WTC11 (cell line): Measurements from ENCODE around the gene TMEM14C. TPM values are rescaled to one million over a fixed set of nuclear protein-coding genes. Genes with fewer than 3 reads are reported as not detected.

Experiments
- ATAC-seq: fragments of 200-7000 bp; cut with Tn5 transposase; 2 replicates; pipeline ENCODE4 v1.10.0; 2021; ENCODE audit warnings: mild to moderate bottlenecking, moderate library complexity
- CTCF ChIA-PET: fragments of 300-600 bp; sonication (Branson Sonifier 250); formaldehyde crosslinking; loops from one replicate; lab custom pipeline; 2021; ENCODE audit warnings: antibody characterized with exemption; lab: Charles Lee
- POLR2A ChIA-PET: fragments of 350-600 bp; sonication (Branson Sonifier 250); formaldehyde crosslinking; loops from one replicate; lab custom pipeline; 2021; ENCODE audit warnings: antibody characterized with exemption; lab: Charles Lee
- DNase-seq: peaks from one replicate; pipeline ENCODE4 v3.0.0; 2021; ENCODE audit warnings: low spot score
- H3K27ac Mint-ChIP-seq: 2 replicates; pipeline ENCODE4 v1.8.0; 2021; ENCODE audit warnings: mixed read lengths
- H3K27me3 Mint-ChIP-seq: 2 replicates; pipeline ENCODE4 v1.8.0; 2021; ENCODE audit warnings: low read depth, mild to moderate bottlenecking, moderate library complexity, mixed read lengths
- H3K36me3 Mint-ChIP-seq: 2 replicates; pipeline ENCODE4 v1.8.0; 2021; ENCODE audit warnings: mixed read lengths
- H3K4me1 Mint-ChIP-seq: 2 replicates; pipeline ENCODE4 v1.8.0; 2022; ENCODE audit warnings: mixed read lengths
- H3K4me3 Mint-ChIP-seq: 2 replicates; pipeline ENCODE4 v1.8.0; 2021; ENCODE audit warnings: mild to moderate bottlenecking, moderate library complexity, mixed read lengths
- H3K9me3 Mint-ChIP-seq: 2 replicates; pipeline ENCODE4 v1.8.0; 2021; ENCODE audit warnings: mixed read lengths
- ESRRA ChIP-seq: sonication (generic); formaldehyde crosslinking; IDR thresholded peaks from 2 replicates; pipeline ENCODE4 v1.8.1; 2022; ENCODE audit warnings: mild to moderate bottlenecking, missing genetic modification reagents, borderline replicate concordance
- ETV6 ChIP-seq: sonication (generic); formaldehyde crosslinking; IDR thresholded peaks from 2 replicates; pipeline ENCODE4 v1.8.1; 2022; ENCODE audit warnings: mild to moderate bottlenecking, missing genetic modification reagents
- FOXJ3 ChIP-seq: sonication (generic); formaldehyde crosslinking; IDR thresholded peaks from 2 replicates; pipeline ENCODE4 v1.9.0; 2021; ENCODE audit warnings: missing genetic modification reagents, mild to moderate bottlenecking, borderline replicate concordance
- FOXK1 ChIP-seq: sonication (generic); formaldehyde crosslinking; IDR thresholded peaks from 2 replicates; pipeline ENCODE4 v1.8.0; 2022; ENCODE audit warnings: mild to moderate bottlenecking, moderate library complexity, missing genetic modification reagents
- GABPB1 ChIP-seq: sonication (generic); formaldehyde crosslinking; IDR thresholded peaks from 2 replicates; pipeline ENCODE4 v1.8.1; 2023; ENCODE audit warnings: mild to moderate bottlenecking, missing genetic modification reagents
- GRHL2 ChIP-seq: fragments of 250-450 bp; sonication (Bioruptor Pico); IDR thresholded peaks from 2 replicates; pipeline ENCODE4 v1.8.0; 2022; ENCODE audit warnings: mild to moderate bottlenecking, moderate library complexity; ENCODE audit not compliant: insufficient replicate concordance, severe bottlenecking
- IRF2 ChIP-seq: sonication (generic); formaldehyde crosslinking; IDR thresholded peaks from 2 replicates; pipeline ENCODE4 v1.8.0; 2022; ENCODE audit warnings: low read depth, missing genetic modification reagents, borderline replicate concordance
- MYBL2 ChIP-seq: sonication (generic); formaldehyde crosslinking; IDR thresholded peaks from 2 replicates; pipeline ENCODE4 v1.8.1; 2023; ENCODE audit warnings: mild to moderate bottlenecking, moderate library complexity, missing genetic modification reagents
- SMAD4 ChIP-seq: sonication (generic); formaldehyde crosslinking; IDR thresholded peaks from 2 replicates; pipeline ENCODE4 v1.8.0; 2022; ENCODE audit warnings: mild to moderate bottlenecking, missing genetic modification reagents
- SP1 ChIP-seq: sonication (generic); formaldehyde crosslinking; conservative IDR thresholded peaks from 2 replicates; pipeline ENCODE4 v1.8.1; 2022; ENCODE audit warnings: missing genetic modification reagents
- TEAD4 ChIP-seq: sonication (generic); formaldehyde crosslinking; IDR thresholded peaks from 2 replicates; pipeline ENCODE4 v1.8.0; 2022; ENCODE audit warnings: mild to moderate bottlenecking, missing genetic modification reagents
- ZNF232 ChIP-seq: sonication (generic); formaldehyde crosslinking; IDR thresholded peaks from 2 replicates; pipeline ENCODE4 v1.8.0; 2022; ENCODE audit warnings: mild to moderate bottlenecking, missing genetic modification reagents
- ZNF263 ChIP-seq: sonication (generic); formaldehyde crosslinking; IDR thresholded peaks from 2 replicates; pipeline ENCODE4 v1.8.1; 2022; ENCODE audit warnings: low read depth, mild to moderate bottlenecking, moderate library complexity, missing genetic modification reagents
- ZNF425 ChIP-seq: fragments of 250-450 bp; sonication (Bioruptor Pico); conservative IDR thresholded peaks from 2 replicates; pipeline ENCODE4 v1.9.0; 2021; ENCODE audit warnings: mild to moderate bottlenecking
- ZNF671 ChIP-seq: fragments of 250-450 bp; sonication (Bioruptor Pico); IDR thresholded peaks from 2 replicates; pipeline ENCODE4 v1.8.0; 2021; ENCODE audit warnings: mild to moderate bottlenecking
- total RNA-seq: library from RNA; stranded (reverse); gene quantifications from 3 replicates; pipeline ENCODE4 v1.2.3, GENCODE V29; 2021
- TF ChIP-seq, protein P1 (sequence below): fragments of 250-450 bp; sonication (Bioruptor Pico); IDR thresholded peaks from 2 replicates; pipeline ENCODE4 v1.8.0; 2021; ENCODE audit warnings: mild to moderate bottlenecking
- TF ChIP-seq, protein P2 (sequence below): sonication (generic); formaldehyde crosslinking; IDR thresholded peaks from 2 replicates; pipeline ENCODE4 v1.8.0; 2023; ENCODE audit warnings: mild to moderate bottlenecking, missing genetic modification reagents
- TF ChIP-seq, protein P3 (sequence below): sonication (generic); formaldehyde crosslinking; IDR thresholded peaks from 2 replicates; pipeline ENCODE4 v1.8.1; 2022; ENCODE audit warnings: mild to moderate bottlenecking, moderate library complexity, missing genetic modification reagents
- TF ChIP-seq, protein P4 (sequence below): sonication (generic); formaldehyde crosslinking; IDR thresholded peaks from 2 replicates; pipeline ENCODE4 v1.8.0; 2022; ENCODE audit warnings: mild to moderate bottlenecking, missing genetic modification reagents
- TF ChIP-seq, protein P5 (sequence below): sonication (generic); formaldehyde crosslinking; IDR thresholded peaks from 2 replicates; pipeline ENCODE4 v1.8.1; 2022; ENCODE audit warnings: low read depth, mild to moderate bottlenecking, moderate library complexity, missing genetic modification reagents, borderline replicate concordance

TMEM14C gene
- total RNA-seq, 1 experiment from 2014 or later: 103 TPM

DNA sequence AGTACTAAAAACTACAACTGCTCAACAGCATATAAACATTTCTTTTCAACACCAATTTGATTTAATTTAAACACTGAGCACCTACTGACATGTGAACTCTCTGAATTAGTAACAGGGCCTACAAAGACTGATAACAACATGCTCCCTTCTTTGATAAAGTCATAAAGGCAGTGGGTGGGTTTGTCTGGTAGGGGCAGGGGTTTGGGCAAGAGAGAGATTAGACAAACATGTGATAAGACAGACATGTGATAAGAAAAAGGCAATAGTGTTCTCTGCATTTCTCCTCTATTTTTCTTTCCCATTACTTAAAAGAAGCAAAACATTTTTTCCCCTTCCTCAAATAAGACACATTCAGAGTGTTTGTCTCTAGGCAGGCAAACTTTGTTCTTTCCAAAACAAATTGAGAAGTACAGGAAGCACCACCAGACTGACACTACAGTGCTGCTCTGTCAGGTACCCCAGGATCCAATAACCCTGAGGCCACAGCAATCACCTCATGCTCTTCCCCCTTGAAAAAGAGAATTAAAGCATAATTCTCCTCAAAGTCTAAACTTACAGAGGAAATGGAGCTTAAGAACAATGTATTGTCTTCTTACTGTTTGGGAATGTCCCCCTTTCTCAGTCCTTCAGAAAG lies 40.4 kb upstream of the TMEM14C start (continued):
- TF ChIP-seq TEAD4 (CRISPR knock-in tag) (no peak), ESRRA (no peak)
- TF ChIP-seq, protein P1, sequence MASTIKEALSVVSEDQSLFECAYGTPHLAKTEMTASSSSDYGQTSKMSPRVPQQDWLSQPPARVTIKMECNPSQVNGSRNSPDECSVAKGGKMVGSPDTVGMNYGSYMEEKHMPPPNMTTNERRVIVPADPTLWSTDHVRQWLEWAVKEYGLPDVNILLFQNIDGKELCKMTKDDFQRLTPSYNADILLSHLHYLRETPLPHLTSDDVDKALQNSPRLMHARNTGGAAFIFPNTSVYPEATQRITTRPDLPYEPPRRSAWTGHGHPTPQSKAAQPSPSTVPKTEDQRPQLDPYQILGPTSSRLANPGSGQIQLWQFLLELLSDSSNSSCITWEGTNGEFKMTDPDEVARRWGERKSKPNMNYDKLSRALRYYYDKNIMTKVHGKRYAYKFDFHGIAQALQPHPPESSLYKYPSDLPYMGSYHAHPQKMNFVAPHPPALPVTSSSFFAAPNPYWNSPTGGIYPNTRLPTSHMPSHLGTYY (CRISPR knock-in tag): no peak

DNA sequence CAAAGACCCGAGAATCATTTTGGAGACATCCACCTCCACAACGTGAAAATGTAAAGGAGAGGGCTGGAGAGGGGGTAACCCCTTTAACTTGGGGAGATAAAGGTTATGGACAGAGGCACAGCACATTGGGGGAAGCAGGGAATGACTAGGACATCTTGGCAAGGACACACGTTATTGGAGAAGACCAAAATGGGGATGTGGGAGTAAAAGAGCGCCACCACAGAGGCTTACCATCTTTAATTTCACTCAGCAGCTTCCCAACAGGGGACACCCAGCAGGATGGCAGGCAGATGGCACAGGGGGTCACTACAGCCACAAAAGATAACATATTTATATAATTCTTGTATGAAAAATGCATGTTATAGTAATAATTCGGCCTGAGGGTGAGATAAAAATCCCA lies 38.3 kb upstream of the TMEM14C start:
- H3K36me3 Mint-ChIP-seq: no peaks in the 10 kb centered on the region
- H3K9me3 Mint-ChIP-seq: peaks cover 7% of the 10 kb centered on the region; the same call in 1 of the 2 replicates
- CTCF ChIA-PET: no interaction called here

More for the DNA sequence above, 38.3 kb upstream of the TMEM14C start:
- TF ChIP-seq GABPB1 (CRISPR knock-in tag) (no peak), FOXK1 (CRISPR knock-in tag) (no peak), GRHL2 (CRISPR knock-in tag) (no peak), TEAD4 (CRISPR knock-in tag) (no peak), ZNF671 (CRISPR knock-in tag) (no peak), FOXJ3 (no peak), ETV6 (CRISPR knock-in tag) (no peak), SMAD4 (CRISPR knock-in tag) (no peak), IRF2 (CRISPR knock-in tag) (no peak), SP1 (no peak), MYBL2 (CRISPR knock-in tag) (no peak), ZNF425 (CRISPR knock-in tag) (no peak), ZNF263 (no peak), ZNF232 (no peak)
- TF ChIP-seq, protein P2, sequence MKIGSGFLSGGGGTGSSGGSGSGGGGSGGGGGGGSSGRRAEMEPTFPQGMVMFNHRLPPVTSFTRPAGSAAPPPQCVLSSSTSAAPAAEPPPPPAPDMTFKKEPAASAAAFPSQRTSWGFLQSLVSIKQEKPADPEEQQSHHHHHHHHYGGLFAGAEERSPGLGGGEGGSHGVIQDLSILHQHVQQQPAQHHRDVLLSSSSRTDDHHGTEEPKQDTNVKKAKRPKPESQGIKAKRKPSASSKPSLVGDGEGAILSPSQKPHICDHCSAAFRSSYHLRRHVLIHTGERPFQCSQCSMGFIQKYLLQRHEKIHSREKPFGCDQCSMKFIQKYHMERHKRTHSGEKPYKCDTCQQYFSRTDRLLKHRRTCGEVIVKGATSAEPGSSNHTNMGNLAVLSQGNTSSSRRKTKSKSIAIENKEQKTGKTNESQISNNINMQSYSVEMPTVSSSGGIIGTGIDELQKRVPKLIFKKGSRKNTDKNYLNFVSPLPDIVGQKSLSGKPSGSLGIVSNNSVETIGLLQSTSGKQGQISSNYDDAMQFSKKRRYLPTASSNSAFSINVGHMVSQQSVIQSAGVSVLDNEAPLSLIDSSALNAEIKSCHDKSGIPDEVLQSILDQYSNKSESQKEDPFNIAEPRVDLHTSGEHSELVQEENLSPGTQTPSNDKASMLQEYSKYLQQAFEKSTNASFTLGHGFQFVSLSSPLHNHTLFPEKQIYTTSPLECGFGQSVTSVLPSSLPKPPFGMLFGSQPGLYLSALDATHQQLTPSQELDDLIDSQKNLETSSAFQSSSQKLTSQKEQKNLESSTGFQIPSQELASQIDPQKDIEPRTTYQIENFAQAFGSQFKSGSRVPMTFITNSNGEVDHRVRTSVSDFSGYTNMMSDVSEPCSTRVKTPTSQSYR: no peak
- TF ChIP-seq, protein P3, sequence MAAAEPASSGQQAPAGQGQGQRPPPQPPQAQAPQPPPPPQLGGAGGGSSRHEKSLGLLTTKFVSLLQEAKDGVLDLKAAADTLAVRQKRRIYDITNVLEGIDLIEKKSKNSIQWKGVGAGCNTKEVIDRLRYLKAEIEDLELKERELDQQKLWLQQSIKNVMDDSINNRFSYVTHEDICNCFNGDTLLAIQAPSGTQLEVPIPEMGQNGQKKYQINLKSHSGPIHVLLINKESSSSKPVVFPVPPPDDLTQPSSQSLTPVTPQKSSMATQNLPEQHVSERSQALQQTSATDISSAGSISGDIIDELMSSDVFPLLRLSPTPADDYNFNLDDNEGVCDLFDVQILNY (CRISPR knock-in tag): no peak
- TF ChIP-seq, protein P4, sequence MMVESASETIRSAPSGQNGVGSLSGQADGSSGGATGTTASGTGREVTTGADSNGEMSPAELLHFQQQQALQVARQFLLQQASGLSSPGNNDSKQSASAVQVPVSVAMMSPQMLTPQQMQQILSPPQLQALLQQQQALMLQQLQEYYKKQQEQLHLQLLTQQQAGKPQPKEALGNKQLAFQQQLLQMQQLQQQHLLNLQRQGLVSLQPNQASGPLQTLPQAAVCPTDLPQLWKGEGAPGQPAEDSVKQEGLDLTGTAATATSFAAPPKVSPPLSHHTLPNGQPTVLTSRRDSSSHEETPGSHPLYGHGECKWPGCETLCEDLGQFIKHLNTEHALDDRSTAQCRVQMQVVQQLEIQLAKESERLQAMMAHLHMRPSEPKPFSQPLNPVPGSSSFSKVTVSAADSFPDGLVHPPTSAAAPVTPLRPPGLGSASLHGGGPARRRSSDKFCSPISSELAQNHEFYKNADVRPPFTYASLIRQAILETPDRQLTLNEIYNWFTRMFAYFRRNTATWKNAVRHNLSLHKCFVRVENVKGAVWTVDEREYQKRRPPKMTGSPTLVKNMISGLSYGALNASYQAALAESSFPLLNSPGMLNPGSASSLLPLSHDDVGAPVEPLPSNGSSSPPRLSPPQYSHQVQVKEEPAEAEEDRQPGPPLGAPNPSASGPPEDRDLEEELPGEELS: no peak
- TF ChIP-seq, protein P5, sequence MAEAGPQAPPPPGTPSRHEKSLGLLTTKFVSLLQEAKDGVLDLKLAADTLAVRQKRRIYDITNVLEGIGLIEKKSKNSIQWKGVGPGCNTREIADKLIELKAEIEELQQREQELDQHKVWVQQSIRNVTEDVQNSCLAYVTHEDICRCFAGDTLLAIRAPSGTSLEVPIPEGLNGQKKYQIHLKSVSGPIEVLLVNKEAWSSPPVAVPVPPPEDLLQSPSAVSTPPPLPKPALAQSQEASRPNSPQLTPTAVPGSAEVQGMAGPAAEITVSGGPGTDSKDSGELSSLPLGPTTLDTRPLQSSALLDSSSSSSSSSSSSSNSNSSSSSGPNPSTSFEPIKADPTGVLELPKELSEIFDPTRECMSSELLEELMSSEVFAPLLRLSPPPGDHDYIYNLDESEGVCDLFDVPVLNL (CRISPR knock-in tag): no peak
- H3K4me3 Mint-ChIP-seq: no peak overlapping the region
- no peak overlapping the region for H3K27ac Mint-ChIP-seq
- peaks cover 21% of the 10 kb centered on the region for H3K4me1 Mint-ChIP-seq
- ATAC-seq: no peak
- H3K27me3 Mint-ChIP-seq: no peaks in the 10 kb centered on the region
- POLR2A ChIA-PET: no interaction called here
- DNase-seq: no peak
